ENCODE results near the gene LIMK2. TPM values are rescaled to one million over a fixed set of nuclear protein-coding genes. Genes with fewer than 3 reads are reported as not detected.
"Not testable (repeated sequence)": the region's sequence is repeated elsewhere in the genome, so short reads cannot be mapped to it uniquely, and the experiment has no call there.

LIMK2 gene
- total and polyA plus RNA-seq, 4 donors: 6.6 to 39.2 (median 13.4) TPM

DNA sequence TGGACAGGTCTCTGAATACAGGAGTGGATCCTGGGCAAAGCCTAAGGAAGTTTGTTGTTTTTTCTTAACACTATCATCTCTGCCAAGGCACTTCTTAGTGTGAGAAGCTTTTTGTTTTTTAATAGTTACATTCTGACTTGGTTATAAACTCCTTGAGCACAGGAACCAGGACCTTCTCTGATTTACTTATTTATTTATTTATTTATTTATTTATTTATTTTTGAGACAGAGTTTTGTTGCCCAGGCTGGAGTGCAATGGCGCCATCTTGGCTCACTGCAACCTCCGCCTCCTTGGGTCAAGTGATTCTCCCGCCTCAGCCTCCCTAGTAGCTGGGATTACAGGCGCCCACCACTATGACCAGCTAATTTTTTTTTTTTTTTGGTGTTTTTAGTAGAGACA lies 41.1 kb upstream of the LIMK2 start:
- TF ChIP-seq, protein P1, sequence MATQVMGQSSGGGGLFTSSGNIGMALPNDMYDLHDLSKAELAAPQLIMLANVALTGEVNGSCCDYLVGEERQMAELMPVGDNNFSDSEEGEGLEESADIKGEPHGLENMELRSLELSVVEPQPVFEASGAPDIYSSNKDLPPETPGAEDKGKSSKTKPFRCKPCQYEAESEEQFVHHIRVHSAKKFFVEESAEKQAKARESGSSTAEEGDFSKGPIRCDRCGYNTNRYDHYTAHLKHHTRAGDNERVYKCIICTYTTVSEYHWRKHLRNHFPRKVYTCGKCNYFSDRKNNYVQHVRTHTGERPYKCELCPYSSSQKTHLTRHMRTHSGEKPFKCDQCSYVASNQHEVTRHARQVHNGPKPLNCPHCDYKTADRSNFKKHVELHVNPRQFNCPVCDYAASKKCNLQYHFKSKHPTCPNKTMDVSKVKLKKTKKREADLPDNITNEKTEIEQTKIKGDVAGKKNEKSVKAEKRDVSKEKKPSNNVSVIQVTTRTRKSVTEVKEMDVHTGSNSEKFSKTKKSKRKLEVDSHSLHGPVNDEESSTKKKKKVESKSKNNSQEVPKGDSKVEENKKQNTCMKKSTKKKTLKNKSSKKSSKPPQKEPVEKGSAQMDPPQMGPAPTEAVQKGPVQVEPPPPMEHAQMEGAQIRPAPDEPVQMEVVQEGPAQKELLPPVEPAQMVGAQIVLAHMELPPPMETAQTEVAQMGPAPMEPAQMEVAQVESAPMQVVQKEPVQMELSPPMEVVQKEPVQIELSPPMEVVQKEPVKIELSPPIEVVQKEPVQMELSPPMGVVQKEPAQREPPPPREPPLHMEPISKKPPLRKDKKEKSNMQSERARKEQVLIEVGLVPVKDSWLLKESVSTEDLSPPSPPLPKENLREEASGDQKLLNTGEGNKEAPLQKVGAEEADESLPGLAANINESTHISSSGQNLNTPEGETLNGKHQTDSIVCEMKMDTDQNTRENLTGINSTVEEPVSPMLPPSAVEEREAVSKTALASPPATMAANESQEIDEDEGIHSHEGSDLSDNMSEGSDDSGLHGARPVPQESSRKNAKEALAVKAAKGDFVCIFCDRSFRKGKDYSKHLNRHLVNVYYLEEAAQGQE (IDR thresholded peaks at IDR 0.05): no peak
- no peak for TF ChIP-seq RAD21 (IDR thresholded peaks at IDR 0.05)
- TF ChIP-seq RXRA (IDR thresholded peaks at IDR 0.05): no peak
- TF ChIP-seq, protein P2, sequence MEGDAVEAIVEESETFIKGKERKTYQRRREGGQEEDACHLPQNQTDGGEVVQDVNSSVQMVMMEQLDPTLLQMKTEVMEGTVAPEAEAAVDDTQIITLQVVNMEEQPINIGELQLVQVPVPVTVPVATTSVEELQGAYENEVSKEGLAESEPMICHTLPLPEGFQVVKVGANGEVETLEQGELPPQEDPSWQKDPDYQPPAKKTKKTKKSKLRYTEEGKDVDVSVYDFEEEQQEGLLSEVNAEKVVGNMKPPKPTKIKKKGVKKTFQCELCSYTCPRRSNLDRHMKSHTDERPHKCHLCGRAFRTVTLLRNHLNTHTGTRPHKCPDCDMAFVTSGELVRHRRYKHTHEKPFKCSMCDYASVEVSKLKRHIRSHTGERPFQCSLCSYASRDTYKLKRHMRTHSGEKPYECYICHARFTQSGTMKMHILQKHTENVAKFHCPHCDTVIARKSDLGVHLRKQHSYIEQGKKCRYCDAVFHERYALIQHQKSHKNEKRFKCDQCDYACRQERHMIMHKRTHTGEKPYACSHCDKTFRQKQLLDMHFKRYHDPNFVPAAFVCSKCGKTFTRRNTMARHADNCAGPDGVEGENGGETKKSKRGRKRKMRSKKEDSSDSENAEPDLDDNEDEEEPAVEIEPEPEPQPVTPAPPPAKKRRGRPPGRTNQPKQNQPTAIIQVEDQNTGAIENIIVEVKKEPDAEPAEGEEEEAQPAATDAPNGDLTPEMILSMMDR (IDR thresholded peaks at IDR 0.05; ENCODE audit: low read depth, low read length, missing input control): no peak
- TF ChIP-seq JUND (IDR thresholded peaks at IDR 0.05): no peak
- no peak for TF ChIP-seq TAF1 (conservative IDR thresholded peaks at IDR 0.05)
- TF ChIP-seq YY1 (IDR thresholded peaks at IDR 0.05): no peak
- TF ChIP-seq NR2F2 (IDR thresholded peaks at IDR 0.05): no peak
- TF ChIP-seq, protein P3, sequence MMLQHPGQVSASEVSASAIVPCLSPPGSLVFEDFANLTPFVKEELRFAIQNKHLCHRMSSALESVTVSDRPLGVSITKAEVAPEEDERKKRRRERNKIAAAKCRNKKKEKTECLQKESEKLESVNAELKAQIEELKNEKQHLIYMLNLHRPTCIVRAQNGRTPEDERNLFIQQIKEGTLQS (IDR thresholded peaks at IDR 0.05): no peak
- Histone ChIP-seq H3K9me3 (ENCODE audit: control insufficient read depth in 4 of 4, low read length in 3 of 4) (no peaks in the 10 kb centered on the region), H3K27ac (ENCODE audit: low read depth in 1 of 2, low read length in 2 of 2) (no peak overlapping the region), H3K9ac (ENCODE audit: low read depth in 1 of 2, low read length in 2 of 2) (no peak overlapping the region), H3K36me3 (ENCODE audit: control insufficient read depth in 4 of 4, insufficient read depth in 3 of 4, low read depth in 1 of 4, low read length in 3 of 4) (peaks cover 0 to 2% (median 0%) of the 10 kb centered on the region in 4 donors), H3K4me3 (ENCODE audit: low read depth in 1 of 3, low read length in 3 of 3) (no peak overlapping the region), H3K27me3 (ENCODE audit: control insufficient read depth in 4 of 4, insufficient read depth in 4 of 4, low read length in 3 of 4) (no peaks in the 10 kb centered on the region), H3K4me1 (ENCODE audit: control insufficient read depth in 4 of 4, insufficient read depth in 4 of 4, low read length in 3 of 4) (peaks cover 7 to 18% (median 12%) of the 10 kb centered on the region in 4 donors)
- 96% methylated on average over 4 of the region's 4 CpGs for WGBS
- DNase-seq (ENCODE audit: low spot score): no peak

DNA sequence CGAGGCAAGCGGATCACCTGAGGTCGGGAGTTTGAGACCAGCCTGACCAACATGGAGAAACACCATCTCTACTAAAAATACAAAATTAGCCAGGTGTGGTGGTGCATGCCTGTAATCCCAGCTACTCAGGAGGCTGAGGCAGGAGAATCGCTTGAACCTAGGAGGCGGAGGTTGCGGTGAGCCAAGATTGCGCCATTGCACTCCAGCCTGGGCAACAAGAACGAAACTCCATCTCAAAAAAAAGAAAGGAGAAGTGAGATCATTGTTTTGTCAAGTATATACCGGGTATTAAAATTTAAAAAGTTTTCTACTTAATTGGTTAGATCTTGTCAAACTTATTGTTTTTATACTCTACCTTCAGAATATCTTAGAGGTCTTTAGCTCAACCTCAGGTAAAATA lies 40.4 kb upstream of the LIMK2 start:
- not testable (repeated sequence) for DNase-seq (ENCODE audit: low spot score); H3K4me3 ChIP-seq (ENCODE audit: low read depth in 1 of 3, low read length in 3 of 3)

DNA sequence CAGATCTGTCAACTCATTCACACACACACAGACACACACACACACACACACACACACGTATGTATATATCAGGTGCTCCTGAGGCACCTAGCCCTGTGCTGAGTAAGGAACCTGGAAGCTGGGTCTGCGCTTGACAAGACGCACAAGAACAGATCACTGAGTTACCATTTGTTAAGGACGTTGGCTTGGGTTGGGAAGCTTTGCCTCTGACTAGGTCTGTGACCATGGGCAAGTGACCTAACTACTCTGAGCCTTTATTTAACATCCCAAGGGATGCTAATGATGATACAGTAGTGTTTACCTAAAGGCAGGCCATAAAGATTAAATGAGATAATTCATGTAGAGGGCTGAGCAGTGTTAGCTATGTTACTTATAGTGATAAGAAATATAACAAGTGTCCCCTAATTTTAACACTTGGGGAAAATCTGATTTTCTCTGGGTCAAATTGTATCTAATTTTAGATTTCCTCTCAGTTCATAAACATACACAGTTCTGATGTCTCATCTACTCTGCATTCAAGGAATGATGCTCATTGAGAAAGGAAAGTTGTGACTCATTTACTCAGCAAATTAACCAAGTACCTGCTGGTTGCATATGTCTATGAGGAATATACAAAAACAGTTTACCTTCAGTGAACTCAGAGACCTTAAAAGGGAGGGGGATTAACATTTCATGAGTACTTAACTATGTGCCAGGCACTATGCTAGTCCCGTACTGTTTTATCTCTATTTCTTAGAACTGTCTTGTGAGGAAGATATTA lies 38.5 kb upstream of the LIMK2 start:
- Histone ChIP-seq H3K27me3 (ENCODE audit: control insufficient read depth in 4 of 4, insufficient read depth in 4 of 4, low read length in 3 of 4) (no peaks in the 10 kb centered on the region), H3K9me3 (ENCODE audit: control insufficient read depth in 4 of 4, low read length in 3 of 4) (no peaks in the 10 kb centered on the region), H3K4me3 (ENCODE audit: low read depth in 1 of 3, low read length in 3 of 3) (no peak overlapping the region), H3K27ac (ENCODE audit: low read depth in 1 of 2, low read length in 2 of 2) (no peak overlapping the region), H3K9ac (ENCODE audit: low read depth in 1 of 2, low read length in 2 of 2) (no peak overlapping the region), H3K4me1 (ENCODE audit: control insufficient read depth in 4 of 4, insufficient read depth in 4 of 4, low read length in 3 of 4) (peaks cover 2 to 22% (median 7%) of the 10 kb centered on the region in 4 donors), H3K36me3 (ENCODE audit: control insufficient read depth in 4 of 4, insufficient read depth in 3 of 4, low read depth in 1 of 4, low read length in 3 of 4) (no peaks in the 10 kb centered on the region)
- WGBS: 82% methylated on average over 5 of the region's 5 CpGs
- no peak for DNase-seq (ENCODE audit: low spot score)
- TF ChIP-seq TAF1 (conservative IDR thresholded peaks at IDR 0.05): no peak
- TF ChIP-seq NR2F2 (IDR thresholded peaks at IDR 0.05): no peak
- TF ChIP-seq HNF4G (IDR thresholded peaks at IDR 0.05): no peak

More for the DNA sequence above, 40.4 kb upstream of the LIMK2 start:
- not testable (repeated sequence) for H3K27me3 ChIP-seq (ENCODE audit: control insufficient read depth in 4 of 4, insufficient read depth in 4 of 4, low read length in 3 of 4); H3K27ac ChIP-seq (ENCODE audit: low read depth in 1 of 2, low read length in 2 of 2); H3K36me3 ChIP-seq (ENCODE audit: control insufficient read depth in 4 of 4, insufficient read depth in 3 of 4, low read depth in 1 of 4, low read length in 3 of 4); H3K9me3 ChIP-seq (ENCODE audit: control insufficient read depth in 4 of 4, low read length in 3 of 4); H3K9ac ChIP-seq (ENCODE audit: low read depth in 1 of 2, low read length in 2 of 2)
- 88% methylated on average over 9 of the region's 9 CpGs for WGBS
- peaks cover 7 to 17% (median 12%) of the 10 kb centered on the region in 4 donors for H3K4me1 ChIP-seq (ENCODE audit: control insufficient read depth in 4 of 4, insufficient read depth in 4 of 4, low read length in 3 of 4)

All from liver (tissue), 9 donors.